Peyer's patch (tissue), 4 donors: ENCODE results near the gene TRMT2A. TPM values are rescaled to one million over a fixed set of nuclear protein-coding genes. Genes with fewer than 3 reads are reported as not detected.
A peak's percentile ranks its signal among the peaks of the same experiment; 100 is the strongest.

ENCODE experiments used
- DNase-seq, 3 donors: peaks; one replicate each; pipeline ENCODE4 v3.0.0-alpha.2; 2017 to 2019
- H3K27ac ChIP-seq, 4 donors: fragments of 200-600 bp; sonication (generic); one replicate each; pipeline ENCODE4 v1.5.1; 2016 to 2019
- H3K27me3 ChIP-seq, 2 donors: fragments of 200-600 bp; sonication (generic); one replicate each; pipeline ENCODE4 v1.5.1; 2019
- H3K36me3 ChIP-seq, 3 donors: fragments of 200-600 bp; sonication (generic); one replicate each; pipeline ENCODE4 v1.5.1; 2016 to 2019
- H3K4me1 ChIP-seq, 4 donors: fragments of 200-600 bp; sonication (generic); one replicate each; pipeline ENCODE4 v1.5.1; 2016 to 2019
- H3K4me3 ChIP-seq, 4 donors: fragments of 200-600 bp; sonication (generic); 1 replicate in 3 of 4; 2 replicates in 1 of 4; pipeline ENCODE4 v1.5.1; 2016 to 2019; ENCODE audit warnings: mild to moderate bottlenecking in 1 of 4
- H3K9me3 ChIP-seq, 4 donors: fragments of 200-600 bp; sonication (generic); one replicate each; pipeline ENCODE4 v1.5.1; 2016 to 2019; ENCODE audit warnings: mild to moderate bottlenecking in 1 of 4
- POLR2A ChIP-seq, 2 donors: fragments of 450-650 bp; IDR thresholded peaks; one replicate each; pipeline ENCODE4 v1.5.1; 2017; ENCODE audit warnings: antibody characterized with exemption in 2 of 2, mild to moderate bottlenecking in 2 of 2, moderate library complexity in 2 of 2
- total RNA-seq, 4 donors: library from RNA; depleted of rRNA; stranded (reverse); fragments of >200 nt; gene quantifications; one replicate each; pipeline ENCODE4 v1.1.0, GENCODE V29; 2016
- TF ChIP-seq, protein P1 (sequence below), 6 experiments: fragments of 450-650 bp in 4 of 6; fragments of 200-600 bp in 2 of 6; sonication (generic) in 1 of 6; IDR thresholded peaks; one replicate each; pipeline ENCODE4 v1.5.1; 2017 to 2019; ENCODE audit warnings: antibody characterized with exemption in 6 of 6, mild to moderate bottlenecking in 3 of 6, moderate library complexity in 1 of 6

TRMT2A gene
- total RNA-seq, 4 donors from 2014 or later = 26.8 to 134 (median 86.9) TPM

DNA sequence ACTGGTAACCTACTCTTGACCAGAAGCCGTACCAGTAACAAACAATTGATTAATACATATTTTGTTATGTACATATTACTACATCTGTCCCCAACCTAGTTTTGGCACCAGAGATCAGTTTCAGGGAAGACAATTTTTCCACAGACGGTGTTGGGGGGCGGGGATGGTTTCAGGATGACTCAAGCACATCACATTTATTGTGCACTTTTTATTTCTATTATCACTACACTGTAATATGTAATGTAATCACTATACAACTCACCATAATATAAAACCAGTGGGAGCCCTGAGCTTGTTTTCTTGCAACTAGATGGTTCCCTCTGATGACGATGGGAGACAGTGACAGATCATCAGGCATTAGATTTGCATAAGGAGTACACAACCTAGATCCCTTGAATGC lies 21.5 kb downstream of the TRMT2A start:
- no peak overlapping the region for H3K27ac ChIP-seq
- H3K4me1 ChIP-seq = no peaks in the 10 kb centered on the region
- no peak for DNase-seq
- peaks cover 0 to 99% (median 0%) of the 10 kb centered on the region in 3 donors for H3K36me3 ChIP-seq
- no peaks in the 10 kb centered on the region for H3K27me3 ChIP-seq
- no peaks in the 10 kb centered on the region for H3K9me3 ChIP-seq
- H3K4me3 ChIP-seq = no peak overlapping the region
- TF ChIP-seq, protein P1, sequence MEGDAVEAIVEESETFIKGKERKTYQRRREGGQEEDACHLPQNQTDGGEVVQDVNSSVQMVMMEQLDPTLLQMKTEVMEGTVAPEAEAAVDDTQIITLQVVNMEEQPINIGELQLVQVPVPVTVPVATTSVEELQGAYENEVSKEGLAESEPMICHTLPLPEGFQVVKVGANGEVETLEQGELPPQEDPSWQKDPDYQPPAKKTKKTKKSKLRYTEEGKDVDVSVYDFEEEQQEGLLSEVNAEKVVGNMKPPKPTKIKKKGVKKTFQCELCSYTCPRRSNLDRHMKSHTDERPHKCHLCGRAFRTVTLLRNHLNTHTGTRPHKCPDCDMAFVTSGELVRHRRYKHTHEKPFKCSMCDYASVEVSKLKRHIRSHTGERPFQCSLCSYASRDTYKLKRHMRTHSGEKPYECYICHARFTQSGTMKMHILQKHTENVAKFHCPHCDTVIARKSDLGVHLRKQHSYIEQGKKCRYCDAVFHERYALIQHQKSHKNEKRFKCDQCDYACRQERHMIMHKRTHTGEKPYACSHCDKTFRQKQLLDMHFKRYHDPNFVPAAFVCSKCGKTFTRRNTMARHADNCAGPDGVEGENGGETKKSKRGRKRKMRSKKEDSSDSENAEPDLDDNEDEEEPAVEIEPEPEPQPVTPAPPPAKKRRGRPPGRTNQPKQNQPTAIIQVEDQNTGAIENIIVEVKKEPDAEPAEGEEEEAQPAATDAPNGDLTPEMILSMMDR (IDR thresholded peaks at IDR 0.05) = no peak
- TF ChIP-seq POLR2A (IDR thresholded peaks at IDR 0.05) = no peak

DNA sequence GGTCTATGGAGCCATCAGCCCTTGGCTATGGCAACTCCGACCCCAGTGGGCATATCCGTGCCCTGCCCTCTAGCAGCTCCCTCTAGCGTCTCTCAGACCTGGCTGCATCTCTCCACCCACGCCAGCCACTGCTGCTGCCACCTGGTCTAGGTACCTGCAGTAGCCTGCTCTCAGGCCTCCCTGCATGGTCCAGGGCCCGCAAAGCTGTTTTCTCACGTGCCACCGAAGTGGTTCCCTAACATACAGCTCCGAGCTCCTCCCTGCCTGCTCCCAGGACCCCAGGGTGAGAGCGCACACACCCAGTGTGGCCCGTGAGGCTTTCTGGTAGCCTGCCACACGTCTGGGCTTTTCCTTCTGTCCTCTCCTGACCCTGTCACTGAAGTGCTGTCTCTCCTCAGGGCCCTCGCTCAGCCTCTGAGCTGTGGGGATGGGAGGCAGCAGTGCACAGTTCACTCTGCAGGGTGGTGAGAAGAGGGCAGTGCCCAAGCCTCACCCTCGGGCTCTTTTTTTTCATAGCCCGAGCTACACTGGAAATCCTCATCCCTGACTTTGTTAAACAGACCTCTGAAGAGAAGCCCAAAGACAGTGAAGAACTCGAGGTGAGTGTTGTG lies 22.7 kb downstream of the TRMT2A start:
- no peak for TF ChIP-seq POLR2A (IDR thresholded peaks at IDR 0.05)
- TF ChIP-seq, protein P1 (IDR thresholded peaks at IDR 0.05) = no peak
- H3K36me3 ChIP-seq = peaks cover 0 to 99% (median 0%) of the 10 kb centered on the region in 3 donors

DNA sequence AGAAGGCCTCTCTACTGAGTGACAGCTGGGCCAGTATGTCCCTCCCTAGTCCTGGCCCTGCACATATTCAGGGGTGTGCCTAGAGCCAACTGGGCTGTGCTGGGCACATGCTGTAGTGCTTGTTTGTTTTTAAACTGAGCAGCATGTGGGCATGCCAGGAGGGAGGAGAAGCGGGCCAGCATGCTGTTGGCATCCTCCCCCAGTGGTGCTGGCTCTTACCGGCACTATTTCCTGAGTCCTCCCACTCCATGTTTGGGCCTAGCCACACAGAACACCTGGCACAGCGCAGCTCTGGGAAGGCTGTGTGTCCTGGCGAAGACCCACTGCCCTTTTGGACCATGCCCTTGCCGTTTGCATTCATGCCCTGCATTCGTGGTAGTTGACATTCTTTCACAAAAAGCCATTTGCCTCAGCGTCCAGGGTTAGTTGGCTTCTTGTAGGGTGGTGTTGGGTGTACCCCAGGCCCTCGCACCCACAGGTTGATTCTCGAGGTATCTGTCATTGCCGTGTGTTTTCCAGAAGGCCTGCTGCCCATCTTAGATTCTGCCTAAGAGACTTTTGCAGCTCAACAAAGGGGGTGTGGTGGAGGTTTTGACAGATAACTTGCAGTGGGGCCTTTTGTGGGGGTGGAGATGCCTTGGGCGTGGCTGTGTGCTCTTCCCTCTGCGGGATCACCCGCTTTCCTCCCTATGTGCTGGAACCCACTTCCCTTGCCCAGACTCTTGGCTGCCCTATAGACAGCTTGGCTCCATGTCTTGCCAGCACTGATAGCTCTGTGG lies 23.4 kb downstream of the TRMT2A start:
- peaks cover 0 to 99% (median 0%) of the 10 kb centered on the region in 3 donors for H3K36me3 ChIP-seq
- H3K27me3 ChIP-seq = no peaks in the 10 kb centered on the region

More for the DNA sequence above, 22.7 kb downstream of the TRMT2A start:
- no peak overlapping the region for H3K4me3 ChIP-seq
- H3K4me1 ChIP-seq = no peaks in the 10 kb centered on the region
- H3K27ac ChIP-seq = no peak overlapping the region
- no peaks in the 10 kb centered on the region for H3K9me3 ChIP-seq
- no peaks in the 10 kb centered on the region for H3K27me3 ChIP-seq
- DNase-seq = peak in 1 of 3 donors; percentile 35

DNA sequence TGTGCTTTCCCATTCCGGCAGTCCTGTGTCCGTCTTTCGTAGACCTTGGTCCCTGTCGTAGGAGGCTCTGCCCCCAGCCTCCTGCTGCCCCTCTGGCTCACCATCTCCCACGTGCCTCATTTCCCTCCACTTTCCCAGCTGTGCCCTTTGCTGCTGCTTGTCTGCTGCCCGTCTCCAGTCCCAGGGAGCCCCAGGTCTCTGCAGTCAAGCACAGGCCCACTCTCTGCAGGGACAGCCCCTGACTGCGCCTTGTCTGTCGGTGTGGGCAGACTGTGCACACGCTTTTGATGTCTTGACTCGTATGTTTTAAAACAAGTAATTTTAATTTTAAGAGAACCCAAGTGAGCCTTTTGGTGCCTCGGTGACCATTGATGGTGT lies 24.6 kb downstream of the TRMT2A start:
- TF ChIP-seq, protein P1 (IDR thresholded peaks at IDR 0.05) = no peak
- TF ChIP-seq POLR2A (IDR thresholded peaks at IDR 0.05) = no peak
- no peak for DNase-seq
- peaks cover 0 to 100% (median 0%) of the 10 kb centered on the region in 3 donors for H3K36me3 ChIP-seq

More for the DNA sequence above, 23.4 kb downstream of the TRMT2A start:
- no peak overlapping the region for H3K4me3 ChIP-seq
- H3K9me3 ChIP-seq = no peaks in the 10 kb centered on the region
- H3K27ac ChIP-seq = no peak overlapping the region
- TF ChIP-seq POLR2A (IDR thresholded peaks at IDR 0.05) = no peak
- TF ChIP-seq, protein P1 (IDR thresholded peaks at IDR 0.05) = no peak
- DNase-seq = peak in 1 of 3 donors; percentile 26
- no peaks in the 10 kb centered on the region for H3K4me1 ChIP-seq

DNA sequence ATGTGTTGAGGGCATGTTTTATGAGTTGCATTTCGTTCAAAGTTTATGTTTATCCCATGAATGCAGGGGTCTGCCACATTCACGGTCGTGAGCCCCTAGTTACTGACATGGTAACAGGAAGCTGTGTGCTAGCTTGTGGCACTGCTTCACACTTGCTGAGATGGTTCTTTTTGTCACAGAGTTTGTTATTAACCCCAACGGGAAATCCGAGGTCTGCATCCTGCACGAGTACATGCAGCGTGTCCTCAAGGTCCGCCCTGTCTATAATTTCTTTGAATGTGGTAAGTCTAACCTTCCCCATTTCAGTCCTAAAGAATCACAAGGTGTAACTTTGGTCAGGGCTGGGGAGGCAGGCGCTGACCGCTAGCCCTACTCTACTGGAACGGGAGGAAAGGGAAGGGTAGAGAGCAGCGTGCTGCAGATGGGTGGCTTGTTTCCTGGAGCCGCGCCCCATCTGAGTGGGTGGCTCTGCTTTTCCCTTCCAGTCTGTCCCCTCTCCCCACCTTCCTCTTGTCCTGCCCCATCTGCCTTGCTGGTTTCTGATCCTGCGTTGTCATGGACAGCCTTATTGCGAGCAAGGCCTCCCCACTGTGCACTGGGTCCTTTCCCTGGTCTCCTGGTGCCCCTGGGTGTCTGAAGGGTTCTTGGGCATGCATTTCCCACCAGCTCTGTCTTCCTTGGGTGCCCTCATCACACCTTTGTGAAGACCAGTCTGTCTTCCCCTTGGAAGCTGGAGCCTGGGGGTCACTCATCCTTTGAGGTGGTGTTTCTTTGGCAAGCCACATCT lies 25.1 kb downstream of the TRMT2A start:
- Histone ChIP-seq H3K4me3 (no peak overlapping the region), H3K27ac (no peak overlapping the region), H3K9me3 (no peaks in the 10 kb centered on the region), H3K27me3 (no peaks in the 10 kb centered on the region), H3K4me1 (no peaks in the 10 kb centered on the region), H3K36me3 (peaks cover 0 to 100% (median 0%) of the 10 kb centered on the region in 3 donors)
- no peak for DNase-seq
- no peak for TF ChIP-seq POLR2A (IDR thresholded peaks at IDR 0.05)
- TF ChIP-seq, protein P1 (IDR thresholded peaks at IDR 0.05) = no peak

More for the DNA sequence above, 24.6 kb downstream of the TRMT2A start:
- H3K27ac ChIP-seq = no peak overlapping the region
- no peaks in the 10 kb centered on the region for H3K9me3 ChIP-seq
- H3K27me3 ChIP-seq = no peaks in the 10 kb centered on the region
- H3K4me3 ChIP-seq = no peak overlapping the region
- H3K4me1 ChIP-seq = no peaks in the 10 kb centered on the region
